ENCODE data around the gene RPS21. TPM values are rescaled to one million over a fixed set of nuclear protein-coding genes. Genes with fewer than 3 reads are reported as not detected.

Gene RPS21
- total RNA-seq, 4 donors from 2014 or later = 1,371 to 3,195 (median 1,826) TPM

DNA sequence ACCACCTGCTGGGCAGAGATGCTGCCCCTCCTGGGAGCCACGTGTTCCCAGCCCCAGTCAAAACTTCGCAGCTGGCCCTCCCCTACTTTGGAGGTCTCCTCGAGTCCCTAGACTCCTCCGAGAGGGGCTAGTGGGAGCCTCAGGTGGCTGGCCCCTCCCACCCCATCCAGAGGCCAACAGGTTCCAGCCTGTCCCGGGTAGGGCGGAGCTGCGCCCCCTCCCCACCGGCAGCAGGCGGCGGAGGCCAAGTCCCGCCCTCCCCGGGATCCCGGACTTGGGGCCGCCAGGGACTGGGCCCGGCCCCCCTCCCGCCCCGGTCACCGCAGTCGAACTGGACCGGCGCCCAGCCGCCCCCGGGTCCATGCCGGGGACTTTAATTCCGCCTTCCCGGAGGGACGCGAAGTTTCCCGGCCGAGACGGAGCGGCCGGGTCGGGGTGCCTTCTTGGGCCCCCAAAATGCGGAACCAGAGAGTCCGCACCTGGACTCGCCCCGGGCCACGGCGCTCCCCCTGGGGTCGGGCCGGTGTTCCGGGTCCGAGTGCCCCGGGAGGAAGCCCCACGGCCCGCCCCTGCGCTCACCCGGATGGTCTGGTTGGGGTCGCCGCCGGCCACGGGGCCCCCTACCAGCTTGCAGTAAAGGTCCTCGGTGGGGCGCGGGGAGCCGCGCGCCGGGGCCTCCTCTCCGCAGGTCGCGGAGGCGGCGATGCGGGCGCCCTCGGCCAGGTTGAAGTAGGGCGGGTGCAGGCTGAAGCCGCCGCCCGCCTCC is 20.4 kb upstream of the RPS21 start:
- TF ChIP-seq, protein P1, sequence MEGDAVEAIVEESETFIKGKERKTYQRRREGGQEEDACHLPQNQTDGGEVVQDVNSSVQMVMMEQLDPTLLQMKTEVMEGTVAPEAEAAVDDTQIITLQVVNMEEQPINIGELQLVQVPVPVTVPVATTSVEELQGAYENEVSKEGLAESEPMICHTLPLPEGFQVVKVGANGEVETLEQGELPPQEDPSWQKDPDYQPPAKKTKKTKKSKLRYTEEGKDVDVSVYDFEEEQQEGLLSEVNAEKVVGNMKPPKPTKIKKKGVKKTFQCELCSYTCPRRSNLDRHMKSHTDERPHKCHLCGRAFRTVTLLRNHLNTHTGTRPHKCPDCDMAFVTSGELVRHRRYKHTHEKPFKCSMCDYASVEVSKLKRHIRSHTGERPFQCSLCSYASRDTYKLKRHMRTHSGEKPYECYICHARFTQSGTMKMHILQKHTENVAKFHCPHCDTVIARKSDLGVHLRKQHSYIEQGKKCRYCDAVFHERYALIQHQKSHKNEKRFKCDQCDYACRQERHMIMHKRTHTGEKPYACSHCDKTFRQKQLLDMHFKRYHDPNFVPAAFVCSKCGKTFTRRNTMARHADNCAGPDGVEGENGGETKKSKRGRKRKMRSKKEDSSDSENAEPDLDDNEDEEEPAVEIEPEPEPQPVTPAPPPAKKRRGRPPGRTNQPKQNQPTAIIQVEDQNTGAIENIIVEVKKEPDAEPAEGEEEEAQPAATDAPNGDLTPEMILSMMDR (IDR thresholded peaks at IDR 0.05) = no peak
- no peak for TF ChIP-seq EP300 (IDR thresholded peaks at IDR 0.05)
- no peak for TF ChIP-seq POLR2A (IDR thresholded peaks at IDR 0.05)
- peaks cover 0 to 10% of the 10 kb centered on the region in 2 donors for H3K27me3 ChIP-seq
- H3K4me3 ChIP-seq = peak overlapping the region; percentile 62 to 93 (median 77)
- DNase-seq (ENCODE audit: low spot score in 2 of 2) = no peak
- H3K9me3 ChIP-seq = no peaks in the 10 kb centered on the region
- H3K36me3 ChIP-seq = no peaks in the 10 kb centered on the region
- peak overlapping the region; percentile 47 to 94 (median 86) for H3K27ac ChIP-seq
- WGBS, 2 donors = 0 to 1% methylated on average over 30 to 38 of the region's 72 CpGs
- peaks cover 0 to 97% (median 70%) of the 10 kb centered on the region in 4 donors for H3K4me1 ChIP-seq

DNA sequence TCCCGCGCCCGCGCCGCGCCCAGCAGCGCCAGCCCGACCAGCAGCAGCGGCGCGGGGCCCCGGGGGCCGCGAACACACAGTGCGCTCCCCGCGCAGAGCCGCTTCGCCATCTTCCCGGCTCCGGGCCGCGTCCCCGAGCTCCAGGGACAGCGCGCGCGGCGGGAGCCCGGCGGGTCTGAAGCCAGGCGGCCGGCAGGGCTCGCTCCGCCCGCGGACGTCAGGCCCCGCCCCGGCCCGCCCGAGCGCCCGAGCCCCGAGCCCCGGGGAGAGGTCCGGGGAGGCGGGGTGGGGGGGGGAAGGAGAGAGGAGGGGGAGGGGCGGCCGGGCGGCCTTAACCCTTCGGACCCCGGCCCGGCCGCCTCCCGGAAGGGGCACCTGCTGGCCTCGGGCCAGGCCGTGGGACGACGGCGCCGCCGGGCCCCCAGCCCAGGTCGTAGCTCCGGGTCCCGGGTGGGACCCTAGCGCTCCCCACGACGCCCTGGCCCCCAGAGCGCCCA is 19.7 kb upstream of the RPS21 start, which contains the start of gene LAMA5:
TSS of gene LAMA5 (minus strand) at position 177 of the 497 bp plus-strand sequence. CDS start at position 110, 67 bp downstream.
- no peak for DNase-seq (ENCODE audit: low spot score in 2 of 2)
- H3K27me3 ChIP-seq = peaks cover 0 to 10% of the 10 kb centered on the region in 2 donors
- no peaks in the 10 kb centered on the region for H3K9me3 ChIP-seq
- peak within 1 kb of the TSS; percentile 62 to 93 (median 77) for H3K4me3 ChIP-seq
- peaks cover 0 to 92% (median 65%) of the 10 kb centered on the region in 4 donors for H3K4me1 ChIP-seq
- TF ChIP-seq POLR2A (IDR thresholded peaks at IDR 0.05) (peak in 1 of 2 donors; percentile 58), EP300 (IDR thresholded peaks at IDR 0.05) (no peak)
- TF ChIP-seq, protein P1 (IDR thresholded peaks at IDR 0.05) = peak in 1 of 5 experiments; percentile 10
- H3K27ac ChIP-seq = peak within 1 kb of the TSS; percentile 47 to 94 (median 86)
- H3K36me3 ChIP-seq = no peaks in the 10 kb centered on the region
- 0% methylated on average over 3 of the region's 70 CpGs; no CpG with 5 or more reads in 1 of the 2 donors for WGBS, 2 donors

DNA sequence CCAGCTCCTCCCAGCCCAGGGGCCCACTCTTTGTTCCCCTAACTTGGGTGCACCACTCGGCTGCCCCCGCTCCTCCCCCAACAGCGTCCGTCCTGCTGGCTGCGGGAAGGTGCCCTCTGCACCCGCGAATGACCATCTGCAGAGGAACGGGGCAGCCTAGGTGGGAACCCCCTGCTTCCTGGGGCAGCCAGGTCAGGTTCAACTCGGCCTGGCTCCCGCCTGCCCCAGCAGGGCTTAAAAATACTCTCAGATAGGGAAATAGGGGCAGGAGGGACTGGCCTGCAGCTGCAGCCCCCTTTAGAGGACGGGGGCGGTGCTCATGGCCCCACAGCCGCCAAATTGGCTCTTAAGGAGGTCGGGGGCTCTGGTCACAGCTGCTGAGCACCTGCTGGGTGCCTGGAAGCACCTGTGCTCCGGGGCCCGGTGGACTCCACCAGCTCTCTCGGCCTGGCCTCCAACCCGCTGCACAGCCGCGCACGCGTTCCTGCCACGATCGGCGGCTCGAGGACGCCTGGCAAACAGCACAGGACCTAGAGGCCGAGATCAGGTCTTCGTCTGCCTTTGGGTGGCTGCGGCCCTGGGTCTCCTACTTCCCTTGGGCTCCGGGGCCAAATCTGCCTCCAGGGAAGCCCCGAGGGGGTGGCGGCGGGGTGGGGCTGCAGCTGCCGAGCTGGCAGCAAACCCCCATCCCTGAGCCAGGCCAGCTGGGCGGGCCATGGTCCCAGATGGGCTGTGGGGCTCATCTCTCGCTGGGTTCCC is 19.1 kb upstream of the RPS21 start:
- H3K4me1 ChIP-seq = peaks cover 0 to 85% (median 61%) of the 10 kb centered on the region in 4 donors
- H3K4me3 ChIP-seq = peak overlapping the region; percentile 62 to 93 (median 77)
- TF ChIP-seq, protein P1 (IDR thresholded peaks at IDR 0.05) = no peak
- TF ChIP-seq POLR2A (IDR thresholded peaks at IDR 0.05) = no peak
- no peak for TF ChIP-seq EP300 (IDR thresholded peaks at IDR 0.05)
- H3K27ac ChIP-seq = peak overlapping the region; percentile 47 to 94 (median 79)
- H3K27me3 ChIP-seq = peaks cover 0 to 10% of the 10 kb centered on the region in 2 donors
- no peaks in the 10 kb centered on the region for H3K9me3 ChIP-seq
- H3K36me3 ChIP-seq = no peaks in the 10 kb centered on the region
- WGBS, 2 donors = 3 to 5% methylated on average over 15 to 22 of the region's 37 CpGs
- no peak for DNase-seq (ENCODE audit: low spot score in 2 of 2)

DNA sequence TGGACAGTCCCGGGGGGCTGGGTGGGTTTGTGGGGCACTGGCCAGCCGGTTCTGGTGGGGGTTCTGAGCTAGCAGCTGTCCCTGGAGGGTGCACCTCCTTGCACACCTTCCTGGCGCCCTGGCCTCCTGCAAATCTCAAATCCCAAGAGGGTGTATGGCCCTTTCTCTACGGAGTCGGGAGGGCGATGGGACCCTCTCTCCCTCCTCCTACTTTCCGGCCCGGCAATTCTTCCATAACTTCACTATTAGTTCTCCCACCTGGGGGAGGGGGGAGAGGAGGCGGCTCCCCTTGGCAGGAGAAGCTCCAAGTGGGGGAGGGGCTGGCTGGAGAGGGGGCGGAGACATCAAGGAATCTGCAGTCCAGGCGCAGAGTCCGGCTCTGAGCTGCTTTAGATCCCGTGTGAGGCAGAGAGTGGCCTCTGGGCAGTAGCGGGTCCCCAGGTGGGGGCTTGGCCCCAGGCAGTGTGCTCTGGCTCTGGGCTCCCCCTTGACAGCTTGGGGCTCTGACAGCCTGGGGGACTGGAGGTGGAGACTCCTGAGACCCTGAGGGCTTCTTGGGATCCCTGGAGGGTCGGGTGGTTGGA is 18.4 kb upstream of the RPS21 start:
- WGBS, 2 donors = 5 to 8% methylated on average over 14 of the region's 15 CpGs
- TF ChIP-seq EP300 (IDR thresholded peaks at IDR 0.05) (no peak), POLR2A (IDR thresholded peaks at IDR 0.05) (no peak)
- Histone ChIP-seq H3K4me3 (peak overlapping the region in 3 of 4 donors; percentile 71 to 93 (median 83)), H3K9me3 (no peaks in the 10 kb centered on the region), H3K27ac (peak overlapping the region in 2 of 4 donors; percentile 90 to 94), H3K4me1 (peaks cover 0 to 79% (median 54%) of the 10 kb centered on the region in 4 donors), H3K36me3 (no peaks in the 10 kb centered on the region), H3K27me3 (peaks cover 0 to 10% of the 10 kb centered on the region in 2 donors)
- DNase-seq (ENCODE audit: low spot score in 2 of 2) = no peak
